Neuronal stem cell (in vitro differentiated cells): Measurements from ENCODE around the gene CPEB1.
"Not testable (repeated sequence)": the region's sequence is repeated elsewhere in the genome, so short reads cannot be mapped to it uniquely, and the experiment has no call there.

Source experiments
- DNase-seq: peaks from one replicate; pipeline ENCODE4 v3.0.0-alpha.2; 2013; ENCODE audit warnings: low spot score
- H2AFZ ChIP-seq: one replicate; pipeline ENCODE4 v1.6.1; 2013; ENCODE audit warnings: mild to moderate bottlenecking, low read length, inconsistent platforms
- H2AK5ac ChIP-seq: 2 replicates; pipeline ENCODE4 v1.6.1; 2013; ENCODE audit warnings: low read depth, mild to moderate bottlenecking, inconsistent platforms, low read length, moderate library complexity, mixed read lengths
- H2BK120ac ChIP-seq: 2 replicates; pipeline ENCODE4 v1.6.1; 2013; ENCODE audit warnings: low read depth, mild to moderate bottlenecking, inconsistent platforms, low read length, moderate library complexity, mixed read lengths
- H2BK12ac ChIP-seq: one replicate; pipeline ENCODE4 v1.6.1; 2013; ENCODE audit warnings: low read length, inconsistent platforms
- H2BK15ac ChIP-seq: 2 replicates; pipeline ENCODE4 v1.6.1; 2013; ENCODE audit warnings: mild to moderate bottlenecking, low read length, inconsistent platforms, mixed read lengths
- H2BK5ac ChIP-seq: one replicate; pipeline ENCODE4 v1.6.1; 2013; ENCODE audit warnings: inconsistent platforms, mild to moderate bottlenecking, low read length, moderate library complexity
- H3K14ac ChIP-seq: one replicate; pipeline ENCODE4 v1.6.1; 2013; ENCODE audit warnings: low read length, inconsistent platforms
- H3K18ac ChIP-seq: 2 replicates; pipeline ENCODE4 v1.6.1; 2013; ENCODE audit warnings: low read length, inconsistent platforms
- H3K23ac ChIP-seq: 2 replicates; pipeline ENCODE4 v1.6.1; 2013; ENCODE audit warnings: low read depth, mild to moderate bottlenecking, mixed read lengths, low read length, inconsistent platforms; ENCODE audit not compliant: poor library complexity
- H3K27ac ChIP-seq: replicated peaks from 3 replicates; pipeline ENCODE4 v1.5.1; 2013; ENCODE audit warnings: low read length, inconsistent platforms
- H3K27me3 ChIP-seq, 3 experiments: 2 replicates each; pipeline ENCODE4 v1.6.1; 2013; ENCODE audit warnings: low read length in 3 of 3, mild to moderate bottlenecking in 2 of 3, inconsistent platforms in 1 of 3, low read depth in 1 of 3, mixed read lengths in 1 of 3, moderate library complexity in 1 of 3; ENCODE audit not compliant: control insufficient read depth in 3 of 3, insufficient read depth in 3 of 3
- H3K36me3 ChIP-seq, 2 donors: replicated peaks in 1 of 2; 2 replicates each; pipeline ENCODE4 v1.6.1; 2013; ENCODE audit warnings: low read length in 2 of 2; ENCODE audit not compliant: control insufficient read depth in 2 of 2, insufficient read depth in 2 of 2
- H3K4ac ChIP-seq: 2 replicates; pipeline ENCODE4 v1.6.1; 2013; ENCODE audit warnings: inconsistent platforms, mild to moderate bottlenecking, low read length, moderate library complexity
- H3K4me1 ChIP-seq, 2 donors: 1 replicate in 1 of 2; 2 replicates in 1 of 2; pipeline ENCODE4 v1.6.1; 2013; ENCODE audit warnings: low read length in 2 of 2, low read depth in 1 of 2; ENCODE audit not compliant: control insufficient read depth in 2 of 2, insufficient read depth in 1 of 2
- H3K4me2 ChIP-seq: one replicate; pipeline ENCODE4 v1.6.1; 2013; ENCODE audit warnings: mild to moderate bottlenecking, low read length, inconsistent platforms; ENCODE audit not compliant: insufficient read depth, poor library complexity, severe bottlenecking
- H3K4me3 ChIP-seq, 2 donors: 2 replicates each; pipeline ENCODE4 v1.5.1; 2013; ENCODE audit warnings: low read length in 2 of 2, mild to moderate bottlenecking in 2 of 2, inconsistent platforms in 1 of 2, moderate library complexity in 1 of 2
- H3K79me1 ChIP-seq: one replicate; pipeline ENCODE4 v1.6.1; 2013; ENCODE audit warnings: low read depth, mild to moderate bottlenecking, inconsistent platforms, low read length, moderate library complexity
- H3K9ac ChIP-seq: one replicate; pipeline ENCODE4 v1.6.1; 2013; ENCODE audit warnings: mild to moderate bottlenecking, low read depth, low read length, inconsistent platforms; ENCODE audit not compliant: poor library complexity
- H3K9me3 ChIP-seq, 2 donors: replicated peaks in 1 of 2; 2 replicates each; pipeline versions ENCODE3 to v1.6.1; 2013; ENCODE audit warnings: low read length in 2 of 2, mild to moderate bottlenecking in 2 of 2, inconsistent platforms in 1 of 2, low read depth in 1 of 2, mixed read lengths in 1 of 2, moderate library complexity in 1 of 2; ENCODE audit not compliant: control insufficient read depth in 2 of 2, insufficient read depth in 1 of 2
- H4K8ac ChIP-seq: one replicate; pipeline ENCODE4 v1.6.1; 2013; ENCODE audit warnings: low read depth, mild to moderate bottlenecking, inconsistent platforms, low read length, moderate library complexity
- H4K91ac ChIP-seq: one replicate; pipeline ENCODE4 v1.6.1; 2013; ENCODE audit warnings: low read length, low read depth, mild to moderate bottlenecking, inconsistent platforms; ENCODE audit not compliant: poor library complexity
- WGBS, 2 donors: extraction: QIAGEN DNeasy Blood & Tissue Kit; methylation state at CpG; one replicate each; pipeline ENCODE4 v1.1.7; 2013; ENCODE audit warnings: missing lambda C conversion rate in 2 of 2, mixed read lengths in 1 of 2; ENCODE audit not compliant: insufficient read length in 2 of 2, insufficient replicate concordance in 1 of 2; ENCODE audit errors: extremely low coverage in 2 of 2; 5-methylcytosine and 5-hydroxymethylcytosine counted together

Gene CPEB1

GRCh38 chr15:82530606-82531379 lies 116.4 kb downstream of the CPEB1 start:
- H3K23ac ChIP-seq: no peak overlapping the region
- H4K91ac ChIP-seq: no peak overlapping the region
- no peak overlapping the region for H3K4ac ChIP-seq
- peaks cover 0 to 2% of the 10 kb centered on the region in 2 donors for H3K4me1 ChIP-seq
- H2AK5ac ChIP-seq: no peak overlapping the region
- peak overlapping the region; percentile 65 for H3K4me2 ChIP-seq
- peaks cover 13 to 25% of the 10 kb centered on the region in 2 donors for H3K36me3 ChIP-seq
- H3K4me3 ChIP-seq: no peak overlapping the region
- H3K9ac ChIP-seq: peak overlapping the region; percentile 70
- H2BK12ac ChIP-seq: no peak overlapping the region
- no peak overlapping the region for H2BK5ac ChIP-seq
- H3K27me3 ChIP-seq: peaks cover 0 to 3% (median 0%) of the 10 kb centered on the region in 3 experiments
- no peak overlapping the region for H2BK15ac ChIP-seq
- H3K18ac ChIP-seq: no peak overlapping the region
- no peaks in the 10 kb centered on the region for H3K9me3 ChIP-seq
- peak overlapping the region; percentile 89 for H2AFZ ChIP-seq
- DNase-seq: peak; percentile 79
- no peak overlapping the region for H3K14ac ChIP-seq
- H3K27ac ChIP-seq: no peak overlapping the region
- H2BK120ac ChIP-seq: no peak overlapping the region
- WGBS, 2 donors: no CpG with 5 or more reads among the region's 10 CpGs
- no peak overlapping the region for H4K8ac ChIP-seq
- no peaks in the 10 kb centered on the region for H3K79me1 ChIP-seq

GRCh38 chr15:82530006-82530405 lies 117.2 kb downstream of the CPEB1 start:
- no CpG with 5 or more reads among the region's 3 CpGs for WGBS, 2 donors
- H2BK5ac ChIP-seq: no peak overlapping the region
- no peak for DNase-seq
- no peak overlapping the region for H2BK120ac ChIP-seq
- no peak overlapping the region for H4K91ac ChIP-seq
- H2AK5ac ChIP-seq: no peak overlapping the region
- H3K36me3 ChIP-seq: peaks cover 11 to 17% of the 10 kb centered on the region in 2 donors
- no peak overlapping the region for H3K18ac ChIP-seq
- H3K4ac ChIP-seq: no peak overlapping the region
- no peak overlapping the region for H2BK12ac ChIP-seq
- H3K79me1 ChIP-seq: no peaks in the 10 kb centered on the region
- no peak overlapping the region for H3K9ac ChIP-seq
- no peak overlapping the region for H3K23ac ChIP-seq
- no peak overlapping the region for H2BK15ac ChIP-seq
- H3K4me1 ChIP-seq: peaks cover 0 to 2% of the 10 kb centered on the region in 2 donors
- peaks cover 0 to 3% (median 0%) of the 10 kb centered on the region in 3 experiments for H3K27me3 ChIP-seq
- H4K8ac ChIP-seq: no peak overlapping the region
- H2AFZ ChIP-seq: no peak overlapping the region
- no peaks in the 10 kb centered on the region for H3K9me3 ChIP-seq
- H3K4me3 ChIP-seq: no peak overlapping the region
- no peak overlapping the region for H3K14ac ChIP-seq
- no peak overlapping the region for H3K27ac ChIP-seq
- H3K4me2 ChIP-seq: no peak overlapping the region

- not testable (repeated sequence) for H3K4me3 ChIP-seq, H2BK15ac ChIP-seq, H3K4me2 ChIP-seq, H3K23ac ChIP-seq, H3K18ac ChIP-seq, H3K9ac ChIP-seq, H4K8ac ChIP-seq, H2AK5ac ChIP-seq, H3K79me1 ChIP-seq, H2BK5ac ChIP-seq, H3K27ac ChIP-seq, H2AFZ ChIP-seq, H3K36me3 ChIP-seq, H4K91ac ChIP-seq, H3K14ac ChIP-seq, H3K4ac ChIP-seq, H3K27me3 ChIP-seq, H2BK120ac ChIP-seq, H3K4me1 ChIP-seq, H2BK12ac ChIP-seq, DNase-seq, H3K9me3 ChIP-seq
- WGBS, 2 donors: no CpG with 5 or more reads among the region's 48 CpGs
Measured at GRCh38 chr15:82513587-82513986, 133.6 kb downstream of the CPEB1 start.

- not testable (repeated sequence) for H3K4me1 ChIP-seq, H3K4ac ChIP-seq, H2BK12ac ChIP-seq, H2BK5ac ChIP-seq, H3K27me3 ChIP-seq, H4K8ac ChIP-seq, DNase-seq, H3K27ac ChIP-seq, H2BK15ac ChIP-seq, H3K9ac ChIP-seq, H3K23ac ChIP-seq, H3K18ac ChIP-seq, H3K14ac ChIP-seq, H2AK5ac ChIP-seq, H4K91ac ChIP-seq, H3K36me3 ChIP-seq, H3K9me3 ChIP-seq, H2BK120ac ChIP-seq, H3K4me3 ChIP-seq, H3K4me2 ChIP-seq, H2AFZ ChIP-seq, H3K79me1 ChIP-seq
- no CpG with 5 or more reads among the region's 4 CpGs for WGBS, 2 donors
Measured at GRCh38 chr15:82507693-82508092, 139.5 kb downstream of the CPEB1 start.
